Lung microvascular endothelial cell (primary cell): Measurements from ENCODE around the gene LY9. TPM values are rescaled to one million over a fixed set of nuclear protein-coding genes. Genes with fewer than 3 reads are reported as not detected.
A peak's percentile ranks its signal among the peaks of the same experiment; 100 is the strongest.

ENCODE experiments used
- DNase-seq, 2 donors: peaks; one replicate each; pipeline versions ENCODE4 v3.0.0 to v3.0.0-alpha.2; 2010; ENCODE audit warnings: low read depth in 2 of 2
- total RNA-seq: library from RNA; depleted of rRNA; stranded (reverse); fragments of >200 nt; gene quantifications from 2 replicates; pipeline ENCODE4 v1.2.1, GENCODE V29; 2014

LY9 gene
- total RNA-seq: not detected in 2 replicates

- no peak for DNase-seq
These were observed at the start of gene LY9 for GRCh38 chr1:160795951-160796383. TSS of gene LY9 (plus strand) at chr1:160796174. CDS start at chr1:160796188, 14 bp downstream.

- no peak for DNase-seq
These were observed 49.0 kb upstream of the LY9 start for GRCh38 chr1:160746836-160747500.

GRCh38 chr1:160747717-160748116 lies 48.3 kb upstream of the LY9 start:
- DNase-seq: no peak

GRCh38 chr1:160748181-160748877 lies 47.6 kb upstream of the LY9 start:
- no peak for DNase-seq

GRCh38 chr1:160748878-160749269 lies 47.1 kb upstream of the LY9 start:
- DNase-seq: peak in 1 of 2 donors; percentile 22

GRCh38 chr1:160750608-160751007 lies 45.4 kb upstream of the LY9 start:
- DNase-seq: no peak

- DNase-seq: no peak
These were observed 43.6 kb upstream of the LY9 start for GRCh38 chr1:160752406-160752805.

- DNase-seq: no peak
These were observed 43.0 kb upstream of the LY9 start for GRCh38 chr1:160752924-160753323.

- DNase-seq: no peak
These were observed 42.4 kb upstream of the LY9 start for GRCh38 chr1:160753594-160753993.

- DNase-seq: no peak
These were observed 40.5 kb upstream of the LY9 start for GRCh38 chr1:160755461-160755860.

GRCh38 chr1:160755911-160756848 lies 39.8 kb upstream of the LY9 start:
- DNase-seq: no peak

- DNase-seq: no peak
These were observed 39.1 kb upstream of the LY9 start for GRCh38 chr1:160756849-160757201.

GRCh38 chr1:160758521-160758920 lies 37.5 kb upstream of the LY9 start:
- DNase-seq: no peak

- DNase-seq: no peak
These were observed 36.2 kb upstream of the LY9 start for GRCh38 chr1:160759740-160760139.

- DNase-seq: no peak
These were observed 34.9 kb upstream of the LY9 start for GRCh38 chr1:160761046-160761445.

- DNase-seq: no peak
These were observed 34.1 kb upstream of the LY9 start for GRCh38 chr1:160761886-160762285.

- no peak for DNase-seq
These were observed 32.0 kb upstream of the LY9 start for GRCh38 chr1:160763993-160764392.

GRCh38 chr1:160767395-160768294 lies 28.3 kb upstream of the LY9 start:
- DNase-seq: no peak

GRCh38 chr1:160768295-160768657 lies 27.7 kb upstream of the LY9 start:
- peak; percentile 19 to 41 for DNase-seq

GRCh38 chr1:160772331-160772730 lies 23.6 kb upstream of the LY9 start:
- no peak for DNase-seq

GRCh38 chr1:160773093-160773492 lies 22.9 kb upstream of the LY9 start:
- DNase-seq: no peak
